Bronchial epithelial cell (primary cell): ENCODE measurements around the gene SRCIN1. TPM values are rescaled to one million over a fixed set of nuclear protein-coding genes. Genes with fewer than 3 reads are reported as not detected.

Experiments
- DNase-seq: peaks from one replicate; pipeline ENCODE4 v3.0.0-alpha.2; 2010; ENCODE audit warnings: low read depth
- FAIRE-seq: peaks from 2 replicates; lab custom pipeline; 2011; peaks lifted over from hg19 to GRCh38; lab: Jason Lieb, UNC
- H3K27me3 ChIP-seq: 2 replicates; pipeline ENCODE4 v1.5.1; 2011; ENCODE audit warnings: low read length; ENCODE audit not compliant: control insufficient read depth, insufficient read depth
- H3K36me3 ChIP-seq: 2 replicates; pipeline ENCODE4 v1.5.1; 2011; ENCODE audit warnings: low read length; ENCODE audit not compliant: control insufficient read depth, insufficient read depth
- H3K4me3 ChIP-seq: 2 replicates; pipeline ENCODE4 v1.5.1; 2011; ENCODE audit warnings: mild to moderate bottlenecking, low read depth, low read length, control low read depth
- total RNA-seq: library from RNA; depleted of rRNA; stranded (reverse); fragments of >200 nt; gene quantifications from 2 replicates; pipeline ENCODE4 v1.2.1, GENCODE V29; 2014
- TF ChIP-seq, protein P1 (sequence below): IDR thresholded peaks from 2 replicates; pipeline ENCODE4 v1.5.1; 2011; ENCODE audit warnings: mild to moderate bottlenecking, moderate library complexity, low read length, control low read depth, inconsistent platforms; ENCODE audit not compliant: insufficient read depth, severe bottlenecking

Gene SRCIN1
- total RNA-seq, 1 donor from 2014 or later = under 0.01 TPM

DNA sequence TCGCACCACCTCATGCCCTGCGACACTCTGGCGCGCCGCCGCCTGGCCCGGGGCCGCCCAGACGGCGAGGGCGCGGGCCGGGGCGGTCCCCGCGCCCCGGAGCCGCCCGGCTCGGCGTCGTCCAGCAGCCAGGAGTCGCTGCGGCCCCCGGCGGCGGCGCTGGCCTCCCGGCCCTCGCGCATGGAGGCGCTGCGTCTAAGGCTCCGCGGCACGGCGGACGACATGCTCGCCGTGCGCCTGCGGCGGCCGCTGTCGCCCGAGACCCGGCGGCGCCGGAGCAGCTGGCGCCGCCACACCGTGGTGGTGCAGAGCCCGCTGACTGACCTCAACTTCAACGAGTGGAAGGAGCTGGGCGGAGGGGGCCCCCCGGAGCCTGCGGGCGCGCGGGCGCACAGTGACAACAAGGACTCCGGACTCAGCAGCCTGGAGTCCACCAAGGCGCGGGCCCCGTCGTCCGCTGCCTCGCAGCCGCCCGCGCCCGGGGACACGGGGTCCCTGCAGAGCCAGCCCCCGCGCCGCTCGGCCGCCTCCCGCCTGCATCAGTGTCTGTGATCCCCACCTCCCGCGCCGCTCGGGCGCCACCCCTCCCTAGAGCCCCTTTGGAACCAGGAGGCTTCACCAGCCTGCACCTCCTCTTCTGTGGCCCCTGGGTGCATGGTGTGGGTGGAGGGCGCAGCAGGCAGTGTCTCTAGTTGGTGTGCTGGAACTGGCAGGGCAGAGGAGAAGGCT lies 95.2 kb downstream of the SRCIN1 start:
- Histone ChIP-seq H3K27me3 (no peaks in the 10 kb centered on the region), H3K4me3 (no peak overlapping the region), H3K36me3 (peaks cover 7% of the 10 kb centered on the region)
- DNase-seq (no peak), FAIRE-seq (no peak)
- TF ChIP-seq, protein P1, sequence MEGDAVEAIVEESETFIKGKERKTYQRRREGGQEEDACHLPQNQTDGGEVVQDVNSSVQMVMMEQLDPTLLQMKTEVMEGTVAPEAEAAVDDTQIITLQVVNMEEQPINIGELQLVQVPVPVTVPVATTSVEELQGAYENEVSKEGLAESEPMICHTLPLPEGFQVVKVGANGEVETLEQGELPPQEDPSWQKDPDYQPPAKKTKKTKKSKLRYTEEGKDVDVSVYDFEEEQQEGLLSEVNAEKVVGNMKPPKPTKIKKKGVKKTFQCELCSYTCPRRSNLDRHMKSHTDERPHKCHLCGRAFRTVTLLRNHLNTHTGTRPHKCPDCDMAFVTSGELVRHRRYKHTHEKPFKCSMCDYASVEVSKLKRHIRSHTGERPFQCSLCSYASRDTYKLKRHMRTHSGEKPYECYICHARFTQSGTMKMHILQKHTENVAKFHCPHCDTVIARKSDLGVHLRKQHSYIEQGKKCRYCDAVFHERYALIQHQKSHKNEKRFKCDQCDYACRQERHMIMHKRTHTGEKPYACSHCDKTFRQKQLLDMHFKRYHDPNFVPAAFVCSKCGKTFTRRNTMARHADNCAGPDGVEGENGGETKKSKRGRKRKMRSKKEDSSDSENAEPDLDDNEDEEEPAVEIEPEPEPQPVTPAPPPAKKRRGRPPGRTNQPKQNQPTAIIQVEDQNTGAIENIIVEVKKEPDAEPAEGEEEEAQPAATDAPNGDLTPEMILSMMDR = no peak

DNA sequence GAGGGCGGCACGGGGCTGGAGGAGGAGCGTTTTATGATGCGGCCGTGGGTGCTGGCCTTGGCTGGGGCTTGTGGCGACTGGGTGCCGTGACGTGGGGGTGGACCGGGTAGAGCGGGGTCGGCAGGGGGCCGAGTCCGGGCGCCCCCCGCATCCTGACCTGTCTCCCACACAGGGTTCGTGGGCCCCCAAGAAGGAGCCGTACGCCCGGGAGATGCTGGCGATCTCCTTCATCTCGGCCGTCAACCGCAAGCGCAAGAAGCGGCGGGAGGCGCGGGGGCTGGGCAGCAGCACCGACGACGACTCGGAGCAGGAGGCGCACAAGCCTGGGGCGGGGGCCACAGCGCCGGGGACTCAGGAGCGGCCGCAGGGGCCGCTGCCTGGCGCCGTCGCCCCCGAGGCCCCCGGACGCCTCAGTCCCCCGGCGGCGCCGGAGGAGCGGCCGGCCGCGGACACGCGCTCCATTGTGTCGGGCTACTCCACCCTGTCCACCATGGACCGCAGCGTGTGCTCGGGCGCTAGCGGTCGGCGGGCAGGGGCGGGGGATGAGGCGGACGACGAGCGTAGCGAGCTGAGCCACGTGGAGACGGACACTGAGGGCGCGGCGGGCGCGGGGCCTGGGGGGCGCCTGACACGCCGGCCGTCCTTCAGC lies 95.9 kb downstream of the SRCIN1 start:
- peaks cover 7% of the 10 kb centered on the region for H3K36me3 ChIP-seq
- DNase-seq = no peak
- TF ChIP-seq, protein P1 = no peak
- no peak overlapping the region for H3K4me3 ChIP-seq
- no peaks in the 10 kb centered on the region for H3K27me3 ChIP-seq
- FAIRE-seq = no peak

DNA sequence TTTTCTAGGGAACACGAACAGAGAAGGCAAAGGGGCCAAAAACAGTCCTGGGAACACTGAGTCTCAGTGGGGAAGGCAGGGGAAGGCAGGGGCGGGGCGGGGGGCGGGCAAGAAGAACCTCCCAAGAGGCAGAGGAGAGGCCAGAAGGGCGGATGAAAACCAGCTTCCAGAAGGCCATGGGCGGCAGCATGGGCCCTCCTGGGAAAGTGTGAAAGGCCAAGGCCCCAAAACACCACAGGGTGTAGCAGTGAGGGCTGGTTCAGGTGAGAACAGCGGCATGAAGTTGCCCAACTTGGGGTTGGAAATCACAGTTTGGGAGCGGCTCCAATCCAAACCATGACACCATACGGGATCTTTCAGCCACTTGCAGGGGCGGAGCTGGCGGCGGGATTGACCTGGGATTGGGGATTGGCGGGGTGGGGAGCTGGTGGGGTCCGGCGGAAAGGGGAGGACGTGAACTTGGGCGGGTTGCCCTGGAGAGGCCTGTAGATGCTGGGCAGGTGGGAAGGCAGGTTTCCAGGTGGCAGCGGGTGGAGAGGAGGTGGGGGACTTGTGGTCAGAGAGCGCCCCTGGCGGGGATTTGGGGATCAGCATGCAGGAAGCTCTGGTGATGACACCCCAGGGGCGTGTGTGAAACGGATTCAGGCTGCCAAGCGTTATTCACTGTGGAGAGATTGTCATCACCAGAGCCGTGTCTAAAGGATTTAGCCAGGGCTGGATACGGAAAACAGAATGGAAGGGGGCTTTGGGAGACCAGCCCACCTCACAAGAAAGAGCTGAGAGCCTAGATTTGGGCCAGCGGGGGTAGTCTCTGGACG lies 96.6 kb downstream of the SRCIN1 start:
- TF ChIP-seq, protein P1 = peak; percentile 59
- Histone ChIP-seq H3K4me3 (no peak overlapping the region), H3K27me3 (no peaks in the 10 kb centered on the region), H3K36me3 (peaks cover 10% of the 10 kb centered on the region)
- DNase-seq (peak; percentile 55), FAIRE-seq (no peak)

DNA sequence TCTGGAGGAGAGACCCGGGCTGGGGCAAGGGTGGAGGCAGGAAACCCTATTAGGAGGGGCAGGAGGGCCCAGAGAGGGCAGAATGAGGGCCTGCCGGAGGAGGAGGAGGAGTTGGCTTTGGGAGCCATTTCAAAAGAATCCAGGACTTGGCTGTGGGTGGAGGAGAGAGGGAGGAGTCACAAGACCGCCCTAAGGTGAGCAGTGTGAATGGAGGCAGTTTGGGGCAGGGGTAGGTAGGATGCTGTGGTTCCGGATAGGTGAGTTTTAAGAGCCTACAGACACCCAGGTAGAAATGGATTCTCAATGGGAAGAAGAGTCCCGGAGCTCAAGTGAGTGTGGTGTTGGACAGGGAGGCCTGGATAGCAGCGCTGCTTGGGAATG lies 97.2 kb downstream of the SRCIN1 start:
- H3K36me3 ChIP-seq = peaks cover 11% of the 10 kb centered on the region
- TF ChIP-seq, protein P1 = no peak
- FAIRE-seq (no peak), DNase-seq (no peak)
- H3K4me3 ChIP-seq = no peak overlapping the region
- H3K27me3 ChIP-seq = no peaks in the 10 kb centered on the region

DNA sequence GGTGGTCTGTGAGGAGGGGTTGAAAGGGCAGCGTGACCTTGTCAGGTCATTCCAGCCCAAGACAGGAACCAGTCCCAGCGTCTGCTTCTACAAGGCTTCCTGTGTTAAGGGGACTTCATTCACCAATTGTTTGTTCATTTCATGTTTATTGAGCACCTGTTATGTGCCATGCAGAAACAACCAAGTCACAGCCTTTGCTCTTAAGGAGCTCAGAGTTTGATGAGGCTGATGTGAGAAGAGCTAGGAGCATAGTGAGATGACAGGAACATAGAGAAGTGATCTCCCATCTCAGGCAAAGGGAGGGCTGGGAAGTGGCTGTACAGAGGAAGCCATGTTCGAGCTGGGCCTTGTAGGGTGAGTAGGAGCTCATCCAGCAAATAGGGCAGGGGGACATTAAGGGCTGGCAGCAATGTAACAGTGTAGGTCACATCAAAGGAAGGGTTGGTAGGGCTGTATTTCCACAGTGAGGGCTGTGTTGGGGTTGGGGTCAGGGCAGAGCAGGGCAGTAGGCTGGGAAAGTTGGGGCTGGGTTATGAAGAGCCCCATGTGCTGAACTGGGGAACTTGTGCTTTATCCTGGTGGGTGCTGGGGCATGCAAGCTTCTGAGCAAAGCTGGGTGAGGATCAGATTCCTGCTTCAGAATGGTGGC lies 97.7 kb downstream of the SRCIN1 start:
- H3K4me3 ChIP-seq = no peak overlapping the region
- TF ChIP-seq, protein P1 = no peak
- no peak for DNase-seq
- H3K36me3 ChIP-seq = peaks cover 13% of the 10 kb centered on the region
- no peaks in the 10 kb centered on the region for H3K27me3 ChIP-seq
- no peak for FAIRE-seq
